GM12878 (cell line): ENCODE data around the gene ARMS2. TPM values are rescaled to one million over a fixed set of nuclear protein-coding genes. Genes with fewer than 3 reads are reported as not detected.

ENCODE experiments used
- ATAC-seq: fragments of 200-7000 bp; cut with Tn5 transposase; 3 replicates; pipeline ENCODE4 v1.9.1; 2020; ENCODE audit warnings: mild to moderate bottlenecking, moderate library complexity
- BruUV-seq: library from RNA; stranded (reverse); fragments of 400-500 nt; replicated peaks from 2 replicates; lab custom pipeline; 2021; lab: Mats Ljungman, UMichigan
- CTCF ChIA-PET: fragments of 300-600 bp; sonication (Branson Sonifier 250); formaldehyde crosslinking; extraction: SDS; loops from one replicate; lab custom pipeline; 2021; ENCODE audit warnings: inconsistent platforms; lab: Yijun Ruan, JAX
- POLR2A ChIA-PET: fragments of 350-600 bp; formaldehyde crosslinking; extraction: SDS; loops from one replicate; lab custom pipeline; 2021; ENCODE audit warnings: inconsistent platforms; lab: Charles Lee
- RAD21 ChIA-PET: fragments of 300-600 bp; sonication (Branson Sonifier 250); formaldehyde crosslinking; loops from one replicate; lab custom pipeline; 2023; ENCODE audit warnings: antibody characterized with exemption; ENCODE audit not compliant: unreplicated experiment; lab: Charles Lee
- SMC1A ChIA-PET: fragments of 300-600 bp; sonication (Branson Sonifier 250); formaldehyde crosslinking; loops from one replicate; lab custom pipeline; 2023; ENCODE audit not compliant: unreplicated experiment, uncharacterized antibody; lab: Charles Lee
- DNase-seq: peaks from one replicate; pipeline ENCODE4 v3.0.0-alpha.2; 2011; ENCODE audit warnings: low read depth, low spot score
- FAIRE-seq: peaks from 3 replicates; lab custom pipeline; 2011; peaks lifted over from hg19 to GRCh38; lab: Jason Lieb, UNC
- H2AFZ ChIP-seq: 2 replicates; pipeline ENCODE4 v1.6.0; 2011; ENCODE audit warnings: low read depth, low read length, control low read depth; ENCODE audit not compliant: control insufficient read depth
- H3K27ac ChIP-seq: 2 replicates; pipeline ENCODE4 v1.5.1; 2011; ENCODE audit warnings: control low read depth; ENCODE audit not compliant: control insufficient read depth, insufficient read depth
- H3K27me3 ChIP-seq, 2 experiments: replicated peaks in 1 of 2; 2 replicates each; pipeline versions ENCODE4 v1.6.0 to v1.6.1; 2011; ENCODE audit warnings: low read length in 1 of 2; ENCODE audit not compliant: control insufficient read depth in 2 of 2, insufficient read depth in 2 of 2
- H3K36me3 ChIP-seq, 2 experiments: 2 replicates each; pipeline ENCODE4 v1.5.1; 2011; ENCODE audit warnings: low read length in 1 of 2; ENCODE audit not compliant: control insufficient read depth in 2 of 2, insufficient read depth in 2 of 2
- H3K4me1 ChIP-seq: 2 replicates; pipeline ENCODE4 v1.6.1; 2011; ENCODE audit warnings: mild to moderate bottlenecking, low read length, moderate library complexity, mixed read lengths; ENCODE audit not compliant: control insufficient read depth, insufficient read depth
- H3K4me2 ChIP-seq: 2 replicates; pipeline ENCODE4 v1.6.0; 2011; ENCODE audit warnings: control low read depth; ENCODE audit not compliant: control insufficient read depth, insufficient read depth
- H3K4me3 ChIP-seq: fragments of 200-600 bp; sonication (generic); 2 replicates; pipeline ENCODE4 v1.5.1; 2016
- H3K79me2 ChIP-seq: 2 replicates; pipeline ENCODE4 v1.6.0; 2011; ENCODE audit warnings: low read length; ENCODE audit not compliant: control insufficient read depth, insufficient read depth
- H3K9ac ChIP-seq: 2 replicates; pipeline ENCODE4 v1.8.0; 2011; ENCODE audit warnings: low read length, control low read depth, mixed read lengths; ENCODE audit not compliant: control insufficient read depth, insufficient read depth
- H3K9me3 ChIP-seq: replicated peaks from 3 replicates; pipeline ENCODE4 v1.5.1; 2011; ENCODE audit warnings: mild to moderate bottlenecking, low read length; ENCODE audit not compliant: control insufficient read depth, insufficient read depth
- H4K20me1 ChIP-seq: 2 replicates; pipeline ENCODE4 v1.6.0; 2011; ENCODE audit not compliant: control insufficient read depth, insufficient read depth
- EGR1 ChIP-seq, 2 experiments: IDR thresholded peaks; 1 replicate in 1 of 2; 2 replicates in 1 of 2; pipeline ENCODE4 v1.6.1; 2011 to 2012; ENCODE audit warnings: low read depth in 2 of 2, low read length in 2 of 2, borderline replicate concordance in 1 of 2, mild to moderate bottlenecking in 1 of 2, moderate library complexity in 1 of 2
- HDAC6 ChIP-seq: fragments of 200-600 bp; sonication (generic); IDR thresholded peaks from one replicate; pipeline ENCODE4 v1.8.0; 2017; ENCODE audit warnings: antibody characterized with exemption; ENCODE audit not compliant: unreplicated experiment
- IKZF2 ChIP-seq, 2 experiments: fragments of 450-650 bp; IDR thresholded peaks; 2 replicates each; pipeline ENCODE4 v1.6.1; 2017; ENCODE audit warnings: mild to moderate bottlenecking in 2 of 2, moderate library complexity in 2 of 2
- IRF4 ChIP-seq: IDR thresholded peaks from 2 replicates; pipeline ENCODE4 v1.6.1; 2011; ENCODE audit warnings: low read depth, low read length
- NR2C2 ChIP-seq: IDR thresholded peaks from 2 replicates; pipeline ENCODE4 v1.6.1; 2011; ENCODE audit warnings: borderline replicate concordance, low read depth; ENCODE audit not compliant: control insufficient read depth, insufficient read length
- NRF1 ChIP-seq: conservative IDR thresholded peaks from 2 replicates; pipeline ENCODE4 v1.6.1; 2011; ENCODE audit warnings: mild to moderate bottlenecking, low read depth, low read length, improper control_type of control experiment
- PAX8 ChIP-seq: fragments of 450-650 bp; IDR thresholded peaks from 2 replicates; pipeline ENCODE4 v1.6.1; 2017; ENCODE audit warnings: mild to moderate bottlenecking, moderate library complexity
- SUPT20H ChIP-seq: IDR thresholded peaks from 2 replicates; pipeline ENCODE4 v1.6.1; 2011; ENCODE audit warnings: low read depth, mild to moderate bottlenecking, low read length, moderate library complexity, borderline replicate concordance; ENCODE audit not compliant: control insufficient read depth
- ZZZ3 ChIP-seq: IDR thresholded peaks from 2 replicates; pipeline ENCODE4 v1.6.1; 2011; ENCODE audit warnings: low read depth; ENCODE audit not compliant: control insufficient read depth, insufficient read length
- WGBS: methylation state at CpG from one replicate; pipeline ENCODE4 v1.1.6; 2016; ENCODE audit warnings: low lambda C conversion rate; ENCODE audit not compliant: insufficient replicate concordance, insufficient coverage; ENCODE audit errors: missing lambda C conversion rate; 5-methylcytosine and 5-hydroxymethylcytosine counted together
- in situ Hi-C: fragments of 300-500 bp; cut with MboI; formaldehyde crosslinking; loops from 9 replicates; pipeline ENCODE4 v1.14.3; 2018; ENCODE audit warnings: mixed read lengths
- intact Hi-C: fragments of 100-400 bp; cut with micrococcal nuclease; formaldehyde crosslinking; loops from one replicate; pipeline ENCODE4 v1.14.2; 2022; ENCODE audit not compliant: unreplicated experiment
- polyA plus RNA-seq, 11 experiments: library from polyadenylated mRNA; depleted of rRNA in 4 of 11; unstranded in 6 of 11; stranded (reverse) in 5 of 11; fragments of >200 nt; fragmentation: Nextera tagmentation in 4 of 11; fragmentation: Illumina TruSeq in 1 of 11; extraction: Ambion mirVana in 4 of 11; extraction: Trizol in 1 of 11; gene quantifications; 1 replicate in 1 of 11; 2 replicates in 10 of 11; pipeline versions ENCODE4 v1.2.1 to v1.2.3, GENCODE V29; 2011 to 2016; ENCODE audit warnings: inconsistent platforms in 2 of 11, missing spikeins in 2 of 11, low read depth in 1 of 11
- total RNA-seq, 4 experiments: library from RNA; depleted of rRNA in 3 of 4; stranded (reverse); fragments of >200 nt in 3 of 4; fragmentation: Illumina TruSeq in 1 of 4; extraction: Trizol in 1 of 4; gene quantifications; 2 replicates each; pipeline versions ENCODE4 v1.2.1 to v1.2.3, GENCODE V29; 2013 to 2021
- TF ChIP-seq, protein P1 (sequence below): IDR thresholded peaks from 2 replicates; pipeline ENCODE4 v1.6.1; 2011; ENCODE audit warnings: low read depth, low read length, improper control_type of control experiment, borderline replicate concordance
- TF ChIP-seq, protein P2 (sequence below): fragments of 150-350 bp; IDR thresholded peaks from 2 replicates; pipeline ENCODE4 v1.6.1; 2014; ENCODE audit warnings: mild to moderate bottlenecking, low read depth, low read length
- TF ChIP-seq, protein P3 (sequence below): fragments of 450-650 bp; IDR thresholded peaks from 2 replicates; pipeline ENCODE4 v1.6.1; 2014; ENCODE audit warnings: mild to moderate bottlenecking
- TF ChIP-seq, protein P4 (sequence below): fragments of 150-350 bp; IDR thresholded peaks from 2 replicates; pipeline ENCODE4 v1.6.1; 2016; ENCODE audit warnings: low read depth, low read length

ARMS2 gene
- total and polyA plus RNA-seq, 10 of the 15 experiments (the other 5 are each of a cell fraction or from before 2014, with no cell fraction given): not detected

DNA sequence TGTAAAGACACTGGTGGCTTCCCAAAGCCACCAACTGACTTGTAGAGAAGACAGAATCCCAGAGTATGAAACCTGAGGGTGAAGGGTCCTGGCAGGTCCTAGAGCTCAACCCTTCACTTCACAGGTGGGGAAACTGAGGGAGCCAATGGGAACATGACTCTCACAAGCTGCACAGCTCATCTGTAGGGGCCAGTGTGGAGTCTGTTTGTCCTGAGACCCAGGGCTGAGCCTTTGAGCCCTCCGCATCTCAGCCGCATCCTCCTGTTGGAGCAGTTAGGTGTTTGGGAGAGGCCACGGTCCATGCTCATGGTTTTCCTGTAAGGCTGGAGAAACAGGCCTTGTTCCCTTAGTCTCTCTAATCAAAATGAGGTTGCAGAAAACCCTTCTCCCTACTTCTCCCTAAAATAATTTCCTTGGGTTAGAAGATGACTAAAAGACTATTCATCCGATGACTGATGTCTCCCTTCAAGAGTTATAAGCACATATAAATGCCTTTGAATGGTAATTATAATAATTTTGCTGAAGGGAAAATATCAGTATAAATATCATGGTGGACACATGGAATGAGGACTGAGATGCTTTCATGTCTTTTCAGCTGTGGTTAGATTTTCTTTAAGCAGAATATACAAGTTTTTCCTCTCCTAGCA lies 17.2 kb downstream of the ARMS2 start (continued):
- TF ChIP-seq, protein P1, sequence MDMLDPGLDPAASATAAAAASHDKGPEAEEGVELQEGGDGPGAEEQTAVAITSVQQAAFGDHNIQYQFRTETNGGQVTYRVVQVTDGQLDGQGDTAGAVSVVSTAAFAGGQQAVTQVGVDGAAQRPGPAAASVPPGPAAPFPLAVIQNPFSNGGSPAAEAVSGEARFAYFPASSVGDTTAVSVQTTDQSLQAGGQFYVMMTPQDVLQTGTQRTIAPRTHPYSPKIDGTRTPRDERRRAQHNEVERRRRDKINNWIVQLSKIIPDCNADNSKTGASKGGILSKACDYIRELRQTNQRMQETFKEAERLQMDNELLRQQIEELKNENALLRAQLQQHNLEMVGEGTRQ: no peak

DNA sequence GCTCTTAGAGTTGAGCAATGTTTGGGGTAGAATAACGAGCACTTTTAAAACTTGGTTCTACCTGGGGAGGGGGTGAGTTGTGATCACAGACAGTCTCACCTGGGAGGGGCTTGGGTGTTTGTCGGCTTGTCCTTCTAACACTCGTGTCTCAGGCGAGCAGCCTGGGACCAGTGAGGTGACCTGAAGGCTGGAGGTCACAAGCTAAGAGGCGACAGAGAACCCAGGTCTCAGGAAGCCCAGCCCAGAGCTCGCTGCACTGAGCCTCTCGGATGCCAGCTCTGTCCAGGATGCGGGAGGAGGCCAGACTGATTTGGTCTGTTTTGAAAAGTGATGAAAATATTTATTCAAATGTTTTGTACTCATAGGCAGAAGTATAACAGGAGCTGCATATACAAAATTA lies 18.7 kb downstream of the ARMS2 start:
- no peaks in the 10 kb centered on the region for H3K79me2 ChIP-seq
- peaks cover 0 to 2% of the 10 kb centered on the region in 2 experiments for H3K27me3 ChIP-seq
- H2AFZ ChIP-seq: no peak overlapping the region
- H3K9me3 ChIP-seq: no peaks in the 10 kb centered on the region
- ChIA-PET SMC1A (no interaction called here), RAD21 (no interaction called here), CTCF (no interaction called here), POLR2A (no interaction called here)
- H3K4me2 ChIP-seq: no peak overlapping the region
- no peaks in the 10 kb centered on the region for H3K36me3 ChIP-seq
- H3K9ac ChIP-seq: no peak overlapping the region
- H3K4me1 ChIP-seq: no peaks in the 10 kb centered on the region
- intact Hi-C loops: no loop called here
- in situ Hi-C loops: no loop called here
- 3% methylated on average over 8 of the region's 8 CpGs for WGBS
- ATAC-seq (no peak), DNase-seq (no peak), FAIRE-seq (no peak)
- no peak overlapping the region for H3K4me3 ChIP-seq
- H3K27ac ChIP-seq: no peak overlapping the region
- BruUV-seq: no TSS peak
- no peak for TF ChIP-seq NR2C2
- TF ChIP-seq, protein P2, sequence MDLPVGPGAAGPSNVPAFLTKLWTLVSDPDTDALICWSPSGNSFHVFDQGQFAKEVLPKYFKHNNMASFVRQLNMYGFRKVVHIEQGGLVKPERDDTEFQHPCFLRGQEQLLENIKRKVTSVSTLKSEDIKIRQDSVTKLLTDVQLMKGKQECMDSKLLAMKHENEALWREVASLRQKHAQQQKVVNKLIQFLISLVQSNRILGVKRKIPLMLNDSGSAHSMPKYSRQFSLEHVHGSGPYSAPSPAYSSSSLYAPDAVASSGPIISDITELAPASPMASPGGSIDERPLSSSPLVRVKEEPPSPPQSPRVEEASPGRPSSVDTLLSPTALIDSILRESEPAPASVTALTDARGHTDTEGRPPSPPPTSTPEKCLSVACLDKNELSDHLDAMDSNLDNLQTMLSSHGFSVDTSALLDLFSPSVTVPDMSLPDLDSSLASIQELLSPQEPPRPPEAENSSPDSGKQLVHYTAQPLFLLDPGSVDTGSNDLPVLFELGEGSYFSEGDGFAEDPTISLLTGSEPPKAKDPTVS: no peak
- no peak for TF ChIP-seq NRF1
- TF ChIP-seq PAX8: no peak
- TF ChIP-seq, protein P3, sequence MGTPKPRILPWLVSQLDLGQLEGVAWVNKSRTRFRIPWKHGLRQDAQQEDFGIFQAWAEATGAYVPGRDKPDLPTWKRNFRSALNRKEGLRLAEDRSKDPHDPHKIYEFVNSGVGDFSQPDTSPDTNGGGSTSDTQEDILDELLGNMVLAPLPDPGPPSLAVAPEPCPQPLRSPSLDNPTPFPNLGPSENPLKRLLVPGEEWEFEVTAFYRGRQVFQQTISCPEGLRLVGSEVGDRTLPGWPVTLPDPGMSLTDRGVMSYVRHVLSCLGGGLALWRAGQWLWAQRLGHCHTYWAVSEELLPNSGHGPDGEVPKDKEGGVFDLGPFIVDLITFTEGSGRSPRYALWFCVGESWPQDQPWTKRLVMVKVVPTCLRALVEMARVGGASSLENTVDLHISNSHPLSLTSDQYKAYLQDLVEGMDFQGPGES: no peak
- TF ChIP-seq SUPT20H: no peak
- TF ChIP-seq ZZZ3: no peak
- TF ChIP-seq, protein P4, sequence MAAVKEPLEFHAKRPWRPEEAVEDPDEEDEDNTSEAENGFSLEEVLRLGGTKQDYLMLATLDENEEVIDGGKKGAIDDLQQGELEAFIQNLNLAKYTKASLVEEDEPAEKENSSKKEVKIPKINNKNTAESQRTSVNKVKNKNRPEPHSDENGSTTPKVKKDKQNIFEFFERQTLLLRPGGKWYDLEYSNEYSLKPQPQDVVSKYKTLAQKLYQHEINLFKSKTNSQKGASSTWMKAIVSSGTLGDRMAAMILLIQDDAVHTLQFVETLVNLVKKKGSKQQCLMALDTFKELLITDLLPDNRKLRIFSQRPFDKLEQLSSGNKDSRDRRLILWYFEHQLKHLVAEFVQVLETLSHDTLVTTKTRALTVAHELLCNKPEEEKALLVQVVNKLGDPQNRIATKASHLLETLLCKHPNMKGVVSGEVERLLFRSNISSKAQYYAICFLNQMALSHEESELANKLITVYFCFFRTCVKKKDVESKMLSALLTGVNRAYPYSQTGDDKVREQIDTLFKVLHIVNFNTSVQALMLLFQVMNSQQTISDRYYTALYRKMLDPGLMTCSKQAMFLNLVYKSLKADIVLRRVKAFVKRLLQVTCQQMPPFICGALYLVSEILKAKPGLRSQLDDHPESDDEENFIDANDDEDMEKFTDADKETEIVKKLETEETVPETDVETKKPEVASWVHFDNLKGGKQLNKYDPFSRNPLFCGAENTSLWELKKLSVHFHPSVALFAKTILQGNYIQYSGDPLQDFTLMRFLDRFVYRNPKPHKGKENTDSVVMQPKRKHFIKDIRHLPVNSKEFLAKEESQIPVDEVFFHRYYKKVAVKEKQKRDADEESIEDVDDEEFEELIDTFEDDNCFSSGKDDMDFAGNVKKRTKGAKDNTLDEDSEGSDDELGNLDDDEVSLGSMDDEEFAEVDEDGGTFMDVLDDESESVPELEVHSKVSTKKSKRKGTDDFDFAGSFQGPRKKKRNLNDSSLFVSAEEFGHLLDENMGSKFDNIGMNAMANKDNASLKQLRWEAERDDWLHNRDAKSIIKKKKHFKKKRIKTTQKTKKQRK: no peak
- no peak for TF ChIP-seq HDAC6
- no peak for TF ChIP-seq IRF4
- TF ChIP-seq EGR1 (IDR thresholded peaks at IDR 0.05; ENCODE audit: borderline replicate concordance in 1 of 2, low read depth in 2 of 2, low read length in 2 of 2): no peak
- TF ChIP-seq IKZF2 (IDR thresholded peaks at IDR 0.05): no peak
- H4K20me1 ChIP-seq: no peaks in the 10 kb centered on the region
